ENCODE measurements around the gene TRMT10B.
"Not testable (repeated sequence)": the region's sequence is repeated elsewhere in the genome, so short reads cannot be mapped to it uniquely, and the experiment has no call there.

TRMT10B gene

GRCh38 chr9:37753489-37754190 is at the start of gene TRMT10B:
Gene TRMT10B, plus strand, starts transcription at chr9:37753805. Its CDS starts 8,127 bp downstream, at chr9:37761932.
- peak; percentile 76 for DNase-seq

DNA sequence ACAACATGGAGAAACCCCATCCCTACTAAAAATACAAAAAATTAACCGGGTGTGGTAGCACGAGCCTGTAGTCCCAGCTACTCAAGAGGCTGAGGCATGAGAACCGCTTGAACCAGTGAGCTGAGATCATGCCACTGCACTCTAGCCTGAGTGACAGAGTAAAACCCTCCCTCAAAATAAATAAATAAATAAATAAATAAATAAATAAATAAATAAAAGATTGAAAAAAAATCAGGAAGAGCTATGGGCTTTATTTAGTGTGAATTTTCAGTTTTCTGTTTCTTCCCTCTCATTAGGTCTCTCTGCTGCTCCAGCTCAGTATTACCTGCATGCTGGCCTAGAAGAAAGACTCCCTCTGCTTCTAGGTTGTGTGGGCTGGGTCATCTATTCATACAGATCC is 47.8 kb upstream of the TRMT10B start:
- no peak for DNase-seq

DNA sequence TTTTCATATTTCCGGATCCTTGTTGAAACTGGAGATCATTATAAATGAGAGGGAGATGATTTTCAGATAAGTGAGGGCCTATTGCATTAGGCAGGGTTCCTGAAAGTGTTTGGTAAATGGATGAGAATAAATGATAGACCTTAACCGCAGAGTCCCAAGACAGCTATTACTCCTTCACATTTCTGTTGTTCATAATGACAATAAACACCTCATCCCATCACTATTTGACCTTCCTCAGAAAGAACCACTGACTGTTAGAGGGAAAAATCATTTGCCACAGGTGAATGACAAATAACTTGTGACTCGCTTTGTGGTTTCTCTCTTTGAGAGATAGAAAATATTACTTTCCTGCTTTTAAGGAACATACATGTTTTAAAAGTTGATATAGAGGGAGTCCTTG is 47.3 kb upstream of the TRMT10B start:
- no peak for DNase-seq

- no peak for DNase-seq
These were observed 45.9 kb upstream of the TRMT10B start for GRCh38 chr9:37707748-37708147.

- DNase-seq: no peak
These were observed 43.6 kb upstream of the TRMT10B start for GRCh38 chr9:37710046-37710445.

- no peak for DNase-seq
These were observed 38.3 kb upstream of the TRMT10B start for GRCh38 chr9:37715260-37715659.

GRCh38 chr9:37715991-37716505 is 37.6 kb upstream of the TRMT10B start:
- DNase-seq: no peak

DNA sequence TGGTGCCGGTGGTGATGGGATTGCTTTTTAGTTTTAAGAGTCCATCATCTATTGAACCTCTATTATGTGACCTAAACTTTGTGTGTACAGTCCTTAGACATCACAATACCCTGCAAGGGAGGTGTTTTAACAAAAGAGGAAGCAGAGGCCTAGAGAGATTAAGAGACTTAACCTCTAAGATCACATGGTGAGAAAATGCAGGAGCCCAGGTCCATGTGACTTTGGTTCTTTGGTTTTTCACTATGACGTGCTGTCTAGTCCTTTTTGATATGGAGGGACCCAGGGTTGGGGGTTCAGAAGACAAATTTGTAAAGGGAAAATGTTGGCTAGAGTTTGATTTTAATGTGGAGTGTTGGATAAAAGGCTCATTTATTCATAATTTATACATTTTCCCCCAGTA is 34.1 kb upstream of the TRMT10B start:
- DNase-seq: no peak

GRCh38 chr9:37727013-37727412 is 26.6 kb upstream of the TRMT10B start:
- DNase-seq: no peak

- peak; percentile 14 for DNase-seq
These were observed 24.1 kb upstream of the TRMT10B start for GRCh38 chr9:37729499-37729898.

DNA sequence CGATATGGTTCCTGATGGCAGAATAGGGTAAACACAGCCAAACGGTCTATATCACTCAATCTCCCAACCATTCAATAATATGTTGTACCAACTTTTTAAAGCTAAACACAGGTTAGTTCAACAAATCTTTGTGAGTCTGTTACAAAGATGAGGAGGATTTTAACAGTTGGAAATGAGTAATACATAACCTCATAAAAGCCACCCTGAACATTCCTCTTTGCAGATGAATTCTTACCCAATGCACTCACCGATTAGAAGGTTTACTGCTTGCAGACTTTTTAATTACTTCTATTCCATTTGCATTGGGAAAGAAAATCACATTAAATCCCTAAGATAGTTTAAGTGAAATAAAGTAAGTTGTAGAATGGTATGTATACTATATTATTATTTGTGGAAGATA is 23.3 kb upstream of the TRMT10B start:
- peak; percentile 47 for DNase-seq

- no peak for DNase-seq
These were observed 22.8 kb upstream of the TRMT10B start for GRCh38 chr9:37730839-37731238.

DNA sequence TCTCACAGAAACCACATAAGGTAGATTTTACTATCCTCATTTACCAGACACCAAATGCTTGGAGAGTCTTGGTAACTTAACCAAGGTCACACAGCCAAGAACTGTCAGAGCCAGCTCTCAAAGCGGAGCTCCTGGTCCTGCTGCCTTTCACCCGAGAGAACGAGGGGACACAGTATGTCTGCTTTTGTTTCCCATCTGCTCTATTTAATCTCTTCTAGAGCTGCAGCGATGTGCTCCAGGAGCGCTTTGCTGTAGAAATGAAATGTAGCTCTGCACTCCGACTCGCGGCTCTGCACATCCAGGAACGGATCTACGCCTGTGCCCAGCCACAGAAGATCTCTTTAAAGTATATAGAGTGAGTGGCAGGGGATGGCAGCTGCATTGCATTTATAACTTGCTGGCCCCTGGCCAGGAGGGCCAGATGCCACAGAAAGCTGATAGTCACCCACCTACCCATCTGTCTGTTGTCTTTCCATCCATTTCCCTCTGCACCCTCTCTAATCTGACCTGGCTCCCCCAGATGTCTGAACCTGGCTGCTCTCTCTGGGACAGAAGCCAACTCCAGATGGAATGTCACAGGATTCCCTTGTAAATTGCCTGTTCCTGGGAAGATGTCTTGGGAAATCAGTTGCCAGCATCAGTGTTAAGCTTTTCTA is 21.4 kb upstream of the TRMT10B start:
- DNase-seq: peak; percentile 21

GRCh38 chr9:37732952-37733351 is 20.7 kb upstream of the TRMT10B start:
- no peak for DNase-seq

- no peak for DNase-seq
These were observed 14.4 kb upstream of the TRMT10B start for GRCh38 chr9:37739222-37739621.

- DNase-seq: no peak
These were observed 13.5 kb upstream of the TRMT10B start for GRCh38 chr9:37740128-37740527.

DNA sequence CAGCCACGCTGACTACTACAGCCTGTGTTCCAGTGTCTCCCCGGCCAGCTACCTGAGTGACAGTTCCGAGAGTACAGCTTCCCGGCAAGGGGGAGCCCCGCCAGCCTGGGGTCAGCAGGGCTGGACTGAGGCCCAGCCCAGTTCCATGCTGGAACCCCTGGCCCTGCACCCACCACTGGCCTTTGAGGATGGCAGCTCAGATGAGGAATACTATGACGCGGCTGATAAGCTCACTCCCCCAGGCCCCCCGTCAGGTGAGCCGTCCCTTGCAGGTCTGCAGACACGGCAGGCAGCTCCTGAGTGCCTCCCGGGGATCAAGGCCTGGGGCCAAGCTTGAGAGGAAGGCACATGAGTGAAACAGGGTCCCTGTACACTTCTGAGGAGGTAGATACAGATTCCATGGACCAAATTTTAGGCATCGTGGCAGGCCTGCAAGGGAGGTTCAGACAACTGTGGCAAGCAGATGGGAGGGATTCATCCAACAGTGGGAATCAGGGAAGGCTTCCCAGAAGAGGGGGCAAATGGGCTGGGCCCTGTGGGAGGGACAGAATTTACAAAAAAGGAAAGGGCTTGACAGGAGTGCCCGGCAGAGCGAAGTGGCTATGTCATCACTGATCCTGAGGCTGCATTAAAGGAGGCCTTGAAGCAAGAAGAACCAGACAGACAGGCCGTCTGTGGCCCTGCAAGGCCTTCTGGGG is 12.8 kb upstream of the TRMT10B start:
- no peak for DNase-seq

- DNase-seq: no peak
These were observed 7.6 kb upstream of the TRMT10B start for GRCh38 chr9:37745970-37746369.

DNA sequence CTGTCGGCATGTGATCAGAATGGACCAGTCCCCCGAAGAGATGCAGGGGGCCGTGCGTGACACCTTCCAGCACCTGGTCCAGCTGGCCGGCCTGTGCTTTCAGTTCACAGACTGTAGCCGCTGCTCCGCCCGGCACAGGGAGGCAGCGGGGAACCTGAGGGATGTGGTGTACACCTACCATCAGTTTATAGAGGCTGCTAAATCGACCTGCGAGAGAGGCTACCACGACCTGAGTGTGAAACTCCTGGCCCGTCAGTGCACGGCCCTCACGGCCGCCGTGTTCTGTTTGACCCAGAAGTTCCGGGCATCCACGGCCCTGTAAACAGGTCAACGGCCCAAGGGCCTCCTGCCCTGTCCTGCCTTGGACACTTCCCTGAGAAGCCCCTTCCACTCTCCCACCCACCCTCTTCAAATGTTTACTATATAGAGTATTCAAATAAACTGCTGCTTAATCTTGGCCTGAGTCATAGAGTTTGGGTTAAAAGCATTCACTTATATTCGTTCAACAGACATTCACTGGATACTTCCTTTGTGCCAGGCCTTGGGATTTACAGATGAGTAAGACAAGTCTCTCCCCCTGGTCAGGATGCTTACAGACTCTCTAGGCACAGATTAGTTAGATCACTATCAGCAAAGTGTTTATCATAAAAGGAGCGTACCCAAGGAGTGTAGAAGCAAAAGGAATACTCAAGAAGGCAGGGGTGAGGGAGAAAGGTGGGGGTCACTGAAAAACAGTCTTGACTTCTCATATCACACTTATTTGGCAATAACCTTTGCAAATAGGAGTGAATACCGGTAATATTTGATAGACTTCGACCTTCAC is 6.9 kb upstream of the TRMT10B start:
- peak; percentile 55 for DNase-seq

DNA sequence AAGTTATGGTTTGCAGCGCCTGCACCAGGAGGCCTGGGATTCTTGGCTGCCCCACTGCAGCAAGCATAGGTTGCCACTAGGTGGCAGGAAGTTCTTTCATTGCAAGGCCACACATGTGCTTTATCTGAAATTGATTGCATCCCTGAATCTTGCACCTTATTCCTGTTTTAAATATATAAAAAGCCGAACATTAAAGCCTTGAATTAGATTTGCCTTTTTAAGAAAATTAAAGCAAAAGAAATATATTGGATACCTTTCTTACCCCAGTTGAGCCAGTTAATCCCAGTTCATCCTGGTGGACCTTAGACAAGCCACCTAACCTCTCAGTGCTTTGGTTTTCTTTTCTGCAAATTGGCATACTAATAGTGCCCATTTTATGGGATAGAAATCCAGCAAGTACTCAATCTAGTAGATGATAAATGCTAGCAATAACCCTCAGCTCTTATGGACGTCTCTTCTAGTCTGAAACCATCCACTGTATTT is 6.3 kb upstream of the TRMT10B start:
- DNase-seq: peak; percentile 72

- DNase-seq: no peak
These were observed 4.5 kb upstream of the TRMT10B start for GRCh38 chr9:37749129-37749528.

DNA sequence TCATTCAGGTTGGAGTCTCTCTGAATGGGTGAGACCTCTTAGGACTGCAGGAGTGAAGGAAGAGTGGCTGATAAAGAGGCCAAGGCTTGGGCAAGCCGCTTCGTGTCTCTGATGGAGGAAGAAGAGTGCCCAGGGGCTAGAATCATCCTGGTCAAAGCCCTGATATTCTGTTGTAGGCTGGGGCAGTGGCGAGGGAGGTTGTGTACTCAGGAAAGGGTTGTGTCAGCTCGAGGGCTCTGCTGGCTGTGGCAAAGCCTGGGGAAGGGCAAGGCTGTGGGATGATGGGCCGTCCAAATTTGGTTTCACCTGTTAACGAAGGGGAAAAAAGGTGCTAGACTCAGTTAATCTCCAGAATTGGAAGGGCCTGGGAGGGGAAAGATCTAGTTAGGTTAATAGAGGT is 2.4 kb upstream of the TRMT10B start:
- no peak for DNase-seq

DNA sequence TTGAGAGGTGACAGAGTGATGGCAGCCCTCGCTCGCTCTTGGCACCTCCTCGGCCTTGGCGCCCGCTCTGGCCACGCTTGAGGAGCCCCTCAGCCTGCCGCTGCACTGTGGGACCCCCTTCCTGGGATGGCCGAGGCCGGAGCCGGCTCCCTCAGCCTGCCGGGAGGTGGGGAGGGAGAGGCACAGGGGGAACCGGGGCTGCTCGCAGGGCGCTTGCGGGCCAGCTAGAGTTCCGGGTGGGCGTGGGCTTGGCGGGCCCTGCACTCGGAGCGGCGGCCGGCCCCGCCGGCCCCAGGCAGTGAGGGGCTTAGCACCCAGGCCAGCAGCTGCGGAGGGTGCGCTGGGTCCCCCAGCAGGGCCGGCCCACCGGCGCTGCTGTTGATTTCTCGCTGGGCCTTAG is 1.9 kb upstream of the TRMT10B start:
- DNase-seq: not testable (repeated sequence)

Measured in EL (cell line).